ENCODE measurements around the gene CAMTA1. TPM values are rescaled to one million over a fixed set of nuclear protein-coding genes. Genes with fewer than 3 reads are reported as not detected.

CAMTA1 gene
- total RNA-seq, 4 donors from 2014 or later: 86.3 to 170 (median 132) TPM

DNA sequence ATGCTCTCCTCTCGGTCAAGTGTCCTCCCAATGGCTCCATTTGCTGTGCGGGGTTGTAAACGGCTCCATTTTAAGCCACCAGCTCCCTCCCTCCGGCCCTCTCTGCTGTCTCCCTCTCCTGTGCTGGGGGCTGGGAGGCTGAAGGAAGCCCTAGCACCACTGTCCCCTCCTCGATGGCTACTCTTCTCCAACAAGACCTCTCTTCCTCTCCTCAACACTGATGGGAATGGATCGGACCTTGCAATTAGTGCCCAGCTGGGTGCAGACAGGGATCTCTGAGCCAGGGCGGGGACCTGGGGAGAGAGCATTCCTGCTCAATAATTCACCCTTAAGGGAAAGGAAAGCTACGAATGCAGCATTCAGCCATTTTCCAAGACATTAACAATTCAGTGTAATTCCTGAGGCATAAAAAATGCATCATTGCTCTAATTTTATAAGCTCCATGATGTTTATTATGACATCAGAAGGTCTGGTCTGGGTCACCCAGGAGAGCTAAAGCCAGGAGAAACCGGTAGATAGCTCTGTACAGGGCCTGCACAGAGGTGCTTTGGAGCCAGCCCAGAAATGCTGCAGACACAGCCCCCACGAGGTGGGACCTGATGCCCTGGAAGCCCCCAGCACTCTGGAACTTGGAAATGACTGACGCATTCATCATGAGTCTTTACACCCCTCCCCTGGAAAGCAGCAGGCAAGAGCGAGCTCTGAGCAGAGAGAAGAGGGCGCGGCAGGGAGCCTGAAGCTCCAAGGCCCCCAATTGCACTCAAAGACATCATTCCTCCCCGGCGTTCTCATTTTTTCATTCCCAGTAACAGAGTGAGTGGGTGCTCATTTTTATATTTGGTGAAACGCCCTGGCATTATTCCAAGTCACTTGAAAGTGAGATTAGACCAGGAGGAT is 909.6 kb downstream of the CAMTA1 start:
- 66 to 87% methylated on average over 3 to 15 of the region's 17 CpGs for WGBS, 2 donors (ENCODE audit: low coverage in 1 of 2)

DNA sequence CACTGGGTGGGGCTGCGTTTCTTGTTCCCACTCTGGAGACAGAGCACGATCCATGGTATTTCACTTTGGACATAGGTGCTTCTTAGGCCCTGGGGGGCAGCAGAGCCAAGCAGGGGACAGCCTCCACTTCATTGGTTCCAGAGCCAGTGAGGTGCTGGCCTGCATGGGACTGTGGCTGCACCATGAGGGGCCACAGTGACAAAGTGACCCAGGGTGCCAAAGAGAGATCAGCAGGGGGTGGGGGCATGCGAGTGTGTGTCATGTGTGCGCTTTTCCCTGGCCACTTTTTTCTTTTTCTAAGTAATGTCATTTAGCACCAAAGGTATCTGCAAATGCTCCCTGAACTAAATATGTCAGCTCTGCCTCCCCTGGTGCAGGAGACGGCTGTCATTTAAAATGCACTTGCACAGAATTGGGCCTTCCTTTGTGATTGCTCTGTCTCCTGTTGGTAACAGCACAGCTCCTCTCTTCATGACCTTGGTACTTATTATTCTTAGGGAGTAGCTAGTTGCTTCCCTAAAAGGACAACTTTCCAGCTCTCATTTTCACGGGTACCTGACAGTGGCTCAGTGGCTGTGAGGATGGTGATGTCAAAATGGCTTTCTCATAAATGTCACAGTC is 910.4 kb downstream of the CAMTA1 start:
- H3K36me3 ChIP-seq: no peaks in the 10 kb centered on the region
- peaks cover 6% of the 10 kb centered on the region for H3K27me3 ChIP-seq
- H3K27ac ChIP-seq: no peak overlapping the region
- H3K4me3 ChIP-seq: no peak overlapping the region
- no peak for ATAC-seq
- WGBS, 2 donors (ENCODE audit: low coverage in 1 of 2): 71 to 100% methylated on average over 1 to 4 of the region's 6 CpGs
- peaks cover 0 to 7% (median 0%) of the 10 kb centered on the region in 3 donors for H3K9me3 ChIP-seq
- no peaks in the 10 kb centered on the region for H3K4me1 ChIP-seq
- TF ChIP-seq EP300 (IDR thresholded peaks at IDR 0.05) (no peak), POLR2AphosphoS5 (IDR thresholded peaks at IDR 0.05) (no peak), POLR2A (IDR thresholded peaks at IDR 0.05) (no peak)
- TF ChIP-seq, protein P1, sequence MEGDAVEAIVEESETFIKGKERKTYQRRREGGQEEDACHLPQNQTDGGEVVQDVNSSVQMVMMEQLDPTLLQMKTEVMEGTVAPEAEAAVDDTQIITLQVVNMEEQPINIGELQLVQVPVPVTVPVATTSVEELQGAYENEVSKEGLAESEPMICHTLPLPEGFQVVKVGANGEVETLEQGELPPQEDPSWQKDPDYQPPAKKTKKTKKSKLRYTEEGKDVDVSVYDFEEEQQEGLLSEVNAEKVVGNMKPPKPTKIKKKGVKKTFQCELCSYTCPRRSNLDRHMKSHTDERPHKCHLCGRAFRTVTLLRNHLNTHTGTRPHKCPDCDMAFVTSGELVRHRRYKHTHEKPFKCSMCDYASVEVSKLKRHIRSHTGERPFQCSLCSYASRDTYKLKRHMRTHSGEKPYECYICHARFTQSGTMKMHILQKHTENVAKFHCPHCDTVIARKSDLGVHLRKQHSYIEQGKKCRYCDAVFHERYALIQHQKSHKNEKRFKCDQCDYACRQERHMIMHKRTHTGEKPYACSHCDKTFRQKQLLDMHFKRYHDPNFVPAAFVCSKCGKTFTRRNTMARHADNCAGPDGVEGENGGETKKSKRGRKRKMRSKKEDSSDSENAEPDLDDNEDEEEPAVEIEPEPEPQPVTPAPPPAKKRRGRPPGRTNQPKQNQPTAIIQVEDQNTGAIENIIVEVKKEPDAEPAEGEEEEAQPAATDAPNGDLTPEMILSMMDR (IDR thresholded peaks at IDR 0.05): no peak

More for the DNA sequence above, 909.6 kb downstream of the CAMTA1 start:
- Histone ChIP-seq H3K4me1 (no peaks in the 10 kb centered on the region), H3K4me3 (no peak overlapping the region), H3K36me3 (no peaks in the 10 kb centered on the region), H3K27me3 (peaks cover 12% of the 10 kb centered on the region), H3K27ac (no peak overlapping the region), H3K9me3 (peaks cover 0 to 7% (median 0%) of the 10 kb centered on the region in 3 donors)
- TF ChIP-seq, protein P1 (IDR thresholded peaks at IDR 0.05): no peak
- TF ChIP-seq POLR2AphosphoS5 (IDR thresholded peaks at IDR 0.05) (no peak), POLR2A (IDR thresholded peaks at IDR 0.05) (no peak), EP300 (IDR thresholded peaks at IDR 0.05) (no peak)
- ATAC-seq: no peak

DNA sequence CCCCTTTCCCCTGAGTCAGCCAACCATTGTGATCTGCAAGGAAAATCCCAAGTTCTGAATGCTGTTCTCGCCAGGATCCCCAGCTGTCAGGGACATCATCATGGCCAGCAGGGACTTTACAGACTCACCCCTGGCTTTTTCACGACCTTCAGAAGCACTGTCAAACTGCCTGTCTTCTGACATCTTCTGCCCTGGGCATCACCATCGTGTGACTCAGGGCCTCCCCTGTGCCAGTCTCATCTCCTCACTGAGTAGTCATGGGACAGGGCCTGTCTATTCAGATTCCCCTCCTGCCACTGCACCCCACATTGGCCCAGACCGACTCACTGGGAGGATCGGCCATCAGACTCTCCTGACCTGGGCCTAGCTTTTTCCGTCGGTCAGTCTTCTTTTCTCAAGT is 913.4 kb downstream of the CAMTA1 start:
- no peak for ATAC-seq
- H3K9me3 ChIP-seq: peaks cover 0 to 2% (median 0%) of the 10 kb centered on the region in 3 donors
- H3K27ac ChIP-seq: no peak overlapping the region
- TF ChIP-seq EP300 (IDR thresholded peaks at IDR 0.05): no peak
- H3K4me1 ChIP-seq: peaks cover 0 to 6% (median 0%) of the 10 kb centered on the region in 3 donors
- H3K36me3 ChIP-seq: no peaks in the 10 kb centered on the region
- H3K27me3 ChIP-seq: peaks cover 9% of the 10 kb centered on the region
- H3K4me3 ChIP-seq: no peak overlapping the region
- WGBS, 2 donors (ENCODE audit: low coverage in 1 of 2): 81 to 100% methylated on average over 3 to 5 of the region's 7 CpGs

DNA sequence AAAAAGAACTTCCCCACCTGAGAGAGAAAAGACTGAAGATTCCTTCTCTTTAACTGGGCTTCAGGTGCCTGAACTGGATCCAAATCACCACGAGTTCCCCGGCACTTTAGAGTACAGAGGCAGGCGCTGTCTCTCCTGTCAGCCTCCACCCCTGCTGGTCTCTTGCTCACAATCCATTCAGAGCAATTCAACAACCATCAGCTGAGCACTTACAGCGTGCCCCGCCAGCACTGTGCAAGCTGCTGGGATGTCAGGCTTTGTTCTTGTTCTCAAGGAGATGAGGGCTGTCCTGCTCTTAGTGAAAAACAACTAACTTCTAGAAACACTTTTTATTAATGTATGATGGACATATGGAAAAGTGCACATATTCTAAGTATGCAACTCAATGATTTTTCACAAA is 917.1 kb downstream of the CAMTA1 start:
- Histone ChIP-seq H3K36me3 (no peaks in the 10 kb centered on the region), H3K9me3 (no peaks in the 10 kb centered on the region), H3K27ac (no peak overlapping the region), H3K27me3 (peaks cover 38% of the 10 kb centered on the region), H3K4me1 (peaks cover 0 to 24% (median 0%) of the 10 kb centered on the region in 3 donors), H3K4me3 (no peak overlapping the region)
- 21 to 37% methylated on average over 3 to 5 of the region's 5 CpGs for WGBS, 2 donors (ENCODE audit: low coverage in 1 of 2)
- no peak for TF ChIP-seq EP300 (IDR thresholded peaks at IDR 0.05)
- no peak for TF ChIP-seq POLR2AphosphoS5 (IDR thresholded peaks at IDR 0.05)
- TF ChIP-seq, protein P1 (IDR thresholded peaks at IDR 0.05): no peak
- no peak for ATAC-seq

DNA sequence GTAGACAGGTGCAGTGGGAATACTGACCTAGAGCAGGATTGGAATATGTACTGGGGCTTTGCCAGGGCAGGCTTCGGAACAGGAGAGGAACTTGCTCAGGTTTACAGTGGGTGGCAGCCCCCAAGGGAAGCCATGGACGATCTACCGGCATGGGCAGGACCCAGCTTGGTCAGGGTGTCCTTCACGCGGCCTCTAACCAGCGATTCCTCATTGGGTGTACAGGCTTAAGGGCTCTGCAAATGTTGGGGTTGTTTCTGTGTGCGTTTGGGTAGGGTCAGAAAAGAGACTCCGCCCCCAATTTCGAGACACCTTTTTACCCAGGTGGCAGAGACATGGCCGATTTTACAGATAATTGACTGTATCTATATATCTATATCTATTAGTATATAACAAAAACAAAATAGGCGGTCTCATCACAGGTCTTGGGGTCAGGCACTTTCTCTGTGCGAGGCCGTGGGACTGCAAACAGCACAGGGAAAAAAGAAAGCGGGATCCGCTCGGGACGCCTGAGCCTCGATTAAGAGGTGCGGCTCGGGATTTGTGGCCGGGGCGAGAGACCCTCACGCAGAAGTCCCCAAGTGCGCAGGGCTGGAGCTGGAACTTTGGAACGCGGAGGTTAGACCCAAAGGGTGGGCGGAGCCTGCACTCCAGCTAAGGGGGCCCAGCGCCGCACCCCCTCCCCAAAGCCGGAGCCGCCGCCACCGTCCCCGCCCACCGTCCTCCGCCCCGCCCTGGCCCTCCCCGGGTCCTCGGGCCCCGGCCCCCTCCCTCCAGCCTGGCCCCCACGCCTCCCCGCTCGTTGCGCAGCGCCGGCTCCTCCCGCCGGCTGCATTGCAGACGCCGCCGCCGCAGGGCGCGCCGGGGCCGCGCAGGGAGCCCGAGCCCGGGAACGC is 918.3 kb downstream of the CAMTA1 start:
- Histone ChIP-seq H3K27me3 (peaks cover 48% of the 10 kb centered on the region), H3K36me3 (no peaks in the 10 kb centered on the region), H3K4me1 (peaks cover 0 to 24% (median 0%) of the 10 kb centered on the region in 3 donors), H3K9me3 (no peaks in the 10 kb centered on the region), H3K4me3 (peak overlapping the region in 1 of 2 donors; percentile 61), H3K27ac (peak overlapping the region in 1 of 4 donors; percentile 45)
- no peak for TF ChIP-seq POLR2AphosphoS5 (IDR thresholded peaks at IDR 0.05)
- no peak for TF ChIP-seq EP300 (IDR thresholded peaks at IDR 0.05)
- no peak for TF ChIP-seq POLR2A (IDR thresholded peaks at IDR 0.05)
- TF ChIP-seq, protein P1 (IDR thresholded peaks at IDR 0.05): no peak
- 2 to 25% methylated on average over 2 to 20 of the region's 60 CpGs for WGBS, 2 donors (ENCODE audit: low coverage in 1 of 2)
- ATAC-seq: peak; percentile 2
